CD4-positive, CD25-positive, alpha-beta regulatory T cell (primary cell): ENCODE data around the gene PIGW. TPM values are rescaled to one million over a fixed set of nuclear protein-coding genes. Genes with fewer than 3 reads are reported as not detected.

Experiments
- ATAC-seq, 2 donors: fragments of 150-1000 bp; cut with Tn5 transposase; one replicate each; pipeline ENCODE4 v1.10.0; 2021; ENCODE audit warnings: low read depth in 2 of 2, moderate number of reproducible peaks in 2 of 2, moderate library complexity in 1 of 2
- DNase-seq, 3 donors: peaks; one replicate each; pipeline versions ENCODE4 v3.0.0 to v3.0.0-alpha.2; 2012 to 2022; ENCODE audit warnings: mixed read lengths in 1 of 3
- H3K27ac ChIP-seq: one replicate; pipeline ENCODE4 v1.7.0; 2013; ENCODE audit warnings: mild to moderate bottlenecking, low read length; ENCODE audit not compliant: insufficient read depth, poor library complexity, severe bottlenecking
- H3K27me3 ChIP-seq: one replicate; pipeline ENCODE4 v1.7.0; 2013; ENCODE audit warnings: low read length; ENCODE audit not compliant: control insufficient read depth, insufficient read depth
- H3K36me3 ChIP-seq: one replicate; pipeline ENCODE4 v1.7.0; 2013; ENCODE audit warnings: mild to moderate bottlenecking, low read length, moderate library complexity; ENCODE audit not compliant: control insufficient read depth, insufficient read depth
- H3K4me1 ChIP-seq: 2 replicates; pipeline ENCODE4 v1.7.0; 2013; ENCODE audit warnings: mild to moderate bottlenecking, low read length; ENCODE audit not compliant: insufficient read depth, control insufficient read depth, poor library complexity, severe bottlenecking
- H3K4me3 ChIP-seq: one replicate; pipeline ENCODE4 v1.7.0; 2013; ENCODE audit warnings: low read depth, mild to moderate bottlenecking, low read length, moderate library complexity
- H3K9me3 ChIP-seq, 2 experiments: 1 replicate in 1 of 2; 2 replicates in 1 of 2; pipeline ENCODE4 v1.7.0; 2013; ENCODE audit warnings: low read length in 2 of 2, mild to moderate bottlenecking in 1 of 2, moderate library complexity in 1 of 2; ENCODE audit not compliant: control insufficient read depth in 2 of 2
- H3K27ac Mint-ChIP-seq, 3 donors: one replicate each; pipeline ENCODE4 v1.8.0; 2020 to 2022; ENCODE audit warnings: mild to moderate bottlenecking in 3 of 3, mixed read lengths in 3 of 3, moderate library complexity in 2 of 3
- H3K27me3 Mint-ChIP-seq: one replicate; pipeline ENCODE4 v1.8.0; 2022; ENCODE audit warnings: mild to moderate bottlenecking, mixed read lengths
- H3K36me3 Mint-ChIP-seq: one replicate; pipeline ENCODE4 v1.8.0; 2020; ENCODE audit warnings: mixed read lengths
- H3K4me1 Mint-ChIP-seq, 4 donors: one replicate each; pipeline ENCODE4 v1.8.0; 2020 to 2022; ENCODE audit warnings: mixed read lengths in 4 of 4, mild to moderate bottlenecking in 1 of 4
- H3K4me3 Mint-ChIP-seq, 4 donors: one replicate each; pipeline ENCODE4 v1.8.0; 2020 to 2022; ENCODE audit warnings: mild to moderate bottlenecking in 4 of 4, mixed read lengths in 4 of 4, moderate library complexity in 3 of 4
- H3K9me3 Mint-ChIP-seq, 7 donors: one replicate each; pipeline ENCODE4 v1.8.0; 2020 to 2022; ENCODE audit warnings: mixed read lengths in 7 of 7, mild to moderate bottlenecking in 3 of 7, moderate library complexity in 2 of 7
- polyA plus RNA-seq, 4 donors: library from polyadenylated mRNA; unstranded; fragments of 300-500 nt; fragmentation: Illumina TruSeq; gene quantifications; one replicate each; pipeline ENCODE4 v1.2.3, GENCODE V29; 2021
- total RNA-seq: library from RNA; stranded (reverse); gene quantifications from one replicate; pipeline ENCODE4 v1.2.3, GENCODE V29; 2022

PIGW gene
- total and polyA plus RNA-seq, 5 donors from 2014 or later, result 4.6 to 10.6 (median 6.2) TPM

DNA sequence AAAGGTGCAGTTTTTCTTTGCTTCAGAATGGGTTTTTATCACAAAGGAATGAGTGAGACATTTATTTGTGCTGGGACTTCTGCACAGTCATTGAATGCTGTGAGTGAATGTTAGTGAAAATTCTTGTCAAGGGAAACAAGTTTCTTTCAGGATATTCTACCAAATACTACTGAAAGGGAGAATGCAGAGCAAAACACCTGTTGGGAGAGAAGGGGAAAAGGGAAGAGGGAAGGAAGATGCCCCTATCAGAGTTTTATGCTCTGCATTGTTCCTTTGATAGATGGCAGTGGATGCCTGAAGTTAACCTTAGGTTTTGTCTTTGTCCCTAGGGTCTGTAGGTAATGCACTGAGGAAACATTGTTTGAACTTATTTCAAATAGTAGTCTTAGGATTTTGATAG, 13.0 kb downstream of the PIGW start:
- peaks cover 69% of the 10 kb centered on the region for H3K4me1 ChIP-seq
- peaks cover 8% of the 10 kb centered on the region for H3K36me3 Mint-ChIP-seq

DNA sequence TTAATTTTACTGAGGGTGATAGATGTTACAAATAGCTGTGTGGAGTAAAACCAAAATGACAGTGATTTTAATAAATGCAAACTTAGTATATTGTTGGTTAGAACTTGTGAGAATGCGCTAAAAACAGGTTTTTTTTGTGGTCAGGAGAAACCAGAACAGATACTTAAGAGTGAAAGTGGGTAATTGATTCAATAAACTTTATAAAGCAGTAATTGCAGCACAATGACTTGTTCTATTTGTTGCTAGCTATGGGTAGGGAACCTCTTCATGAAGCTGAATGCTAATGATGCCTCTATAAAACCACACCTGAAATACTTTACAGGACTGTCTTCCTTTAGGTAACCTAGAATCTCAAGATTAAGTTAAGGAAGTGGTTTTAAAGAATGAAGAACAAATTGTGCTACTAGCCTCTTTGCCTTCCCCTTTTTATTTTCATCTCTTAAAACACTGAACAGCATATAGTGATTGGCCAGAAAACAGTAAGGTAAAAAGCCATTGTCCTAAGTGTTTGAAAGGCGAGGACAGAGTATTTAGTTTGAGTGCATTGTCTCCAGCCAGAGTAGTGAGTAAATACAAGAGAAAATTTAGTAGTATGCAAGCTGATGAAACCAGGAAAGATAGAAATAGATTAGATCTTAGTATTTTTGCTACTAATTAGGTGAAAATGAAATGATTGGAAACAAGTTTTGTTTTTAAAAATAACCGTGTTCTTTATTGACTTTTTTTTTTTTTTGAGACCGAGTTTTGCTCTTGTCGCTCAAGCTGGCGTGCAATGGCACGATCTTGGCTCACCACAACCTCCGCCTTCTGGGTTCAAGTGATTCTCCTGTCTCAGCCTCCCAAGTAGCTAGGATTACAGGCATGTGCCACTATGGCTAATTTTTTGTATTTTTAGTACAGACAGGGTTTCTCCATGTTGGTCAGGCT, 16.0 kb downstream of the PIGW start:
- ATAC-seq, result peak; percentile 23 to 35
- Mint-ChIP-seq H3K4me3 (peak overlapping the region; percentile 46 to 78 (median 56)), H3K27ac (peak overlapping the region; percentile 40 to 59 (median 58)), H3K27me3 (peaks cover 3% of the 10 kb centered on the region), H3K9me3 (no peaks in the 10 kb centered on the region), H3K4me1 (peaks cover 46 to 84% (median 59%) of the 10 kb centered on the region in 4 donors), H3K36me3 (peaks cover 13% of the 10 kb centered on the region)
- Histone ChIP-seq H3K9me3 (no peaks in the 10 kb centered on the region), H3K27me3 (no peaks in the 10 kb centered on the region), H3K4me1 (peaks cover 71% of the 10 kb centered on the region), H3K36me3 (peaks cover 9% of the 10 kb centered on the region), H3K4me3 (peak overlapping the region; percentile 45), H3K27ac (peak overlapping the region; percentile 60)
- peak in 2 of 3 donors; percentile 50 to 53 for DNase-seq

More for the DNA sequence above, 13.0 kb downstream of the PIGW start:
- Mint-ChIP-seq H3K27ac (peak overlapping the region; percentile 40 to 95 (median 78)), H3K4me3 (peak overlapping the region; percentile 56 to 97 (median 88)), H3K9me3 (no peaks in the 10 kb centered on the region), H3K27me3 (peaks cover 6% of the 10 kb centered on the region), H3K4me1 (peaks cover 37 to 70% (median 49%) of the 10 kb centered on the region in 4 donors)
- no peaks in the 10 kb centered on the region for H3K27me3 ChIP-seq
- peak overlapping the region; percentile 97 for H3K4me3 ChIP-seq
- H3K36me3 ChIP-seq, result peaks cover 2% of the 10 kb centered on the region
- DNase-seq (no peak), ATAC-seq (no peak)
- H3K9me3 ChIP-seq, result no peaks in the 10 kb centered on the region
- H3K27ac ChIP-seq, result peak overlapping the region; percentile 99

DNA sequence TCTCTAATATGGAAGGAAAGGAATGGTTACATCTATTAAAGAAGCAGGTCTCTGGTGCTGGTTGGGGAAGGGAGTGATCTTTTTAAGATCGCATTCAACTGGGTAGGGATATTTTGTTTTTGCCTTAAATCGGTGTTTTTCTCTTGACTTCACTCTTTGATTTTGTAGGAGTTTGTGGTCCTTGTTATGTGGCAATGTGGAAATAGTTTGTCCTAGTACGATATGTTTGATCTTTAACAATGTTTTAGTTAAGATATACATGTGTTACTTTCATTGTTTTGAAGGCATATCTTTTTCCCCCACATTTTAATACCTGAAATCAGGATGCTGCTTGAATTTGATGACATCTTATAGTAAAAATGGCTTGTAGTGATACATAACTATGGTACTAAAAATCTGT, 18.7 kb downstream of the PIGW start:
- ATAC-seq (no peak), DNase-seq (no peak)
- Histone ChIP-seq H3K27me3 (no peaks in the 10 kb centered on the region), H3K4me3 (peak overlapping the region; percentile 35), H3K4me1 (peaks cover 44% of the 10 kb centered on the region), H3K9me3 (no peaks in the 10 kb centered on the region), H3K27ac (peak overlapping the region; percentile 18), H3K36me3 (peaks cover 30% of the 10 kb centered on the region)
- H3K4me1 Mint-ChIP-seq, result peaks cover 39 to 80% (median 57%) of the 10 kb centered on the region in 4 donors
- H3K27me3 Mint-ChIP-seq, result no peaks in the 10 kb centered on the region
- peak overlapping the region; percentile 4 to 66 (median 14) for H3K4me3 Mint-ChIP-seq
- no peaks in the 10 kb centered on the region for H3K9me3 Mint-ChIP-seq
- H3K27ac Mint-ChIP-seq, result peak overlapping the region in 2 of 3 donors; percentile 27 to 61
- peaks cover 24% of the 10 kb centered on the region for H3K36me3 Mint-ChIP-seq

DNA sequence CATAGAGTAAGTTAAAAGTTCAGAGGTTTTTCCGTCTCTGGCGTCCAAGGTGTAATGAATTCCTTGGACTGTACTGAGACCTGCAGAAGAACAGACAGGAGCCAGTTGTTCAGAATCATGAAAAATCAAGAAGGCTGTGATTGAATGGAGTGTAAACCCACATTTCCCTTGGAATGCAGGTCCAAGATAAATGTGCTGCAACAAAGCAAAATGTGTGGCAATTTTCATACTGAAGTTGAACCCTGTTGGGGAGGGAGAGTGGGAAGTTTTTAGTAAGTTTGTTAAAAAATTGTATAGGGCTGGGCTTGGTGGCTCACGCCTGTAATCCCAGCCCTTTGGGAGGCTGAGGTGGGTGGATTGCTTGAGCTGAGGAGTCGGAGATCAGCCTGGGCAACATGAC, 31.3 kb downstream of the PIGW start:
- H3K9me3 ChIP-seq, result no peaks in the 10 kb centered on the region
- no peaks in the 10 kb centered on the region for H3K27me3 ChIP-seq
- no peaks in the 10 kb centered on the region for H3K27me3 Mint-ChIP-seq
- no peak overlapping the region for H3K4me3 ChIP-seq
- peaks cover 80% of the 10 kb centered on the region for H3K36me3 ChIP-seq
- H3K4me1 Mint-ChIP-seq, result peaks cover 11 to 32% (median 18%) of the 10 kb centered on the region in 4 donors
- no peaks in the 10 kb centered on the region for H3K9me3 Mint-ChIP-seq
- no peak overlapping the region for H3K27ac ChIP-seq
- no peak for ATAC-seq
- H3K4me3 Mint-ChIP-seq, result no peak overlapping the region
- peaks cover 2% of the 10 kb centered on the region for H3K4me1 ChIP-seq
- no peak for DNase-seq
- peak overlapping the region in 1 of 3 donors; percentile 9 for H3K27ac Mint-ChIP-seq
- peaks cover 21% of the 10 kb centered on the region for H3K36me3 Mint-ChIP-seq

DNA sequence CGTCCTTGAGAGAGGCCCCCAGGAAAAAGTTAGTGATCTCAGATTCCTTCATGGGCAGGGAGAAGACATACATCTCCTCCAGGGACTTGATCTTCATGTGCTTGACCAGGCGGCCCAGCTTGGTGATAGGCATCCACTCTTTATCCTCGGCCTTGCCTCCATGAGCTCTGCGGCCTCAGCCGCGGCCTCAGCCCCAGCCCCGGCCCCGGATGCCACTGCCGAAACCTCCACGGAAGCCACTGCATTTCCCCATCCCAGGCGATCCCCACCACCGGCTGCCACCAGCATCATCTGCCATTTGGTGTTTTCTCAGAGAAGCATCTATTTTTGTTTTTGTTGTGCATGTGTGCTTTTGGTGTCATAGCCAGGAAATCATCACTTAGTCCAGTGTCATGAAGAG, 40.2 kb downstream of the PIGW start:
- Mint-ChIP-seq H3K9me3 (no peaks in the 10 kb centered on the region), H3K27me3 (no peaks in the 10 kb centered on the region), H3K27ac (no peak overlapping the region), H3K36me3 (peaks cover 30% of the 10 kb centered on the region), H3K4me1 (peaks cover 22 to 30% (median 25%) of the 10 kb centered on the region in 4 donors), H3K4me3 (no peak overlapping the region)
- H3K9me3 ChIP-seq, result no peaks in the 10 kb centered on the region
- H3K4me1 ChIP-seq, result no peaks in the 10 kb centered on the region
- peaks cover 63% of the 10 kb centered on the region for H3K36me3 ChIP-seq
- H3K27ac ChIP-seq, result no peak overlapping the region
- H3K27me3 ChIP-seq, result no peaks in the 10 kb centered on the region
- DNase-seq (no peak), ATAC-seq (no peak)
- H3K4me3 ChIP-seq, result no peak overlapping the region

DNA sequence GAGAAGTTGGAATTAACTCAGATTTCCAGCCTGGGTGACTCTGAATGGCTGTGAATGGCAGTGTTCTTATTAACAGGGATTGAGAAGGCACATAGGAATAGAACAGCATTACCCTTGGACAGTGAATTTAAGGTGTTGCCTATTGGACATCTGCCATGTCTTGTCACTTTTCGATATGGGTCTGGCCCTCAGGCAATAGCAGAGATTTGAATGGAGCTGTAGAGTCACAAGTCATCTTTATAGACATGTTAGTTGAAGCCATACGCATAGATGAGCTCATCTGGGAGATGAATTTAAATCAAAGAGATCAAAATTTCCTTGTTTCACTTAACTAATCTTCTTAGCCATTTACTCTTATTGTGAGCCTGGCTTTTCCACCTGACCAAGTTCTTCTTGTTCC, 42.0 kb downstream of the PIGW start:
- no peak overlapping the region for H3K4me3 ChIP-seq
- H3K4me1 ChIP-seq, result no peaks in the 10 kb centered on the region
- ATAC-seq, result no peak
- H3K27me3 ChIP-seq, result no peaks in the 10 kb centered on the region
- H3K27ac ChIP-seq, result no peak overlapping the region
- no peak for DNase-seq
- no peaks in the 10 kb centered on the region for H3K9me3 ChIP-seq
- H3K4me1 Mint-ChIP-seq, result peaks cover 22 to 30% (median 26%) of the 10 kb centered on the region in 4 donors
- peaks cover 72% of the 10 kb centered on the region for H3K36me3 ChIP-seq
- H3K27ac Mint-ChIP-seq, result no peak overlapping the region
- no peak overlapping the region for H3K4me3 Mint-ChIP-seq
- no peaks in the 10 kb centered on the region for H3K27me3 Mint-ChIP-seq
- peaks cover 33% of the 10 kb centered on the region for H3K36me3 Mint-ChIP-seq
- H3K9me3 Mint-ChIP-seq, result no peaks in the 10 kb centered on the region

DNA sequence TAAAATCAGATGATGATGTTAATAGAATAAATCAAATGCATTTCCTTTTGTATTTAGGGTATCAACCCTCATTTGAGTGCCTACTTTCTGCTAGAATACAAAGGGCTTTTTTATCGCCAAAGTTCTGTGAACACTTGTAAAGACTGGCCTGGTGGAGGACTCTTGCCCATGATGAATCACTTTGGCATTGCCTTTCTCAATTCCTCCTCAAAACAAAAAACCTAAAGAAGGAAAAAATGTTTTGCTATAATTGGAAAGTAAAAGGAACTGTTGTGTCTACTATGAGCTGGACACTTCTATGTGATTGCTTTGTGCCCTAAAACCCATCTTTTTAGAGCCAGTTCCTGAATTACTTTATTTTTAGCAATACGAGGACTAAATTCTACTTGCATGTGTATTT, 43.9 kb downstream of the PIGW start:
- Mint-ChIP-seq H3K27me3 (no peaks in the 10 kb centered on the region), H3K36me3 (peaks cover 24% of the 10 kb centered on the region), H3K4me1 (peaks cover 10 to 21% (median 15%) of the 10 kb centered on the region in 4 donors), H3K4me3 (no peak overlapping the region), H3K9me3 (no peaks in the 10 kb centered on the region), H3K27ac (no peak overlapping the region)
- ATAC-seq (no peak), DNase-seq (no peak)
- no peak overlapping the region for H3K4me3 ChIP-seq
- no peaks in the 10 kb centered on the region for H3K9me3 ChIP-seq
- peaks cover 73% of the 10 kb centered on the region for H3K36me3 ChIP-seq
- no peak overlapping the region for H3K27ac ChIP-seq
- H3K27me3 ChIP-seq, result no peaks in the 10 kb centered on the region
- H3K4me1 ChIP-seq, result no peaks in the 10 kb centered on the region
